T follicular helper cell (primary cell): ENCODE results near the gene CELF2.
"Not testable (repeated sequence)": the region's sequence is repeated elsewhere in the genome, so short reads cannot be mapped to it uniquely, and the experiment has no call there.

Experiments
- DNase-seq: peaks from one replicate; pipeline ENCODE4 v3.0.0-alpha.2; 2020; ENCODE audit warnings: low read depth
- total RNA-seq, 2 experiments: gene quantifications; one replicate each; lab custom pipeline; 2026; lab: John Stamatoyannopoulos, UW

The CELF2 gene
- 222 to 249 reads per million in 2 experiments for total RNA-seq

DNA sequence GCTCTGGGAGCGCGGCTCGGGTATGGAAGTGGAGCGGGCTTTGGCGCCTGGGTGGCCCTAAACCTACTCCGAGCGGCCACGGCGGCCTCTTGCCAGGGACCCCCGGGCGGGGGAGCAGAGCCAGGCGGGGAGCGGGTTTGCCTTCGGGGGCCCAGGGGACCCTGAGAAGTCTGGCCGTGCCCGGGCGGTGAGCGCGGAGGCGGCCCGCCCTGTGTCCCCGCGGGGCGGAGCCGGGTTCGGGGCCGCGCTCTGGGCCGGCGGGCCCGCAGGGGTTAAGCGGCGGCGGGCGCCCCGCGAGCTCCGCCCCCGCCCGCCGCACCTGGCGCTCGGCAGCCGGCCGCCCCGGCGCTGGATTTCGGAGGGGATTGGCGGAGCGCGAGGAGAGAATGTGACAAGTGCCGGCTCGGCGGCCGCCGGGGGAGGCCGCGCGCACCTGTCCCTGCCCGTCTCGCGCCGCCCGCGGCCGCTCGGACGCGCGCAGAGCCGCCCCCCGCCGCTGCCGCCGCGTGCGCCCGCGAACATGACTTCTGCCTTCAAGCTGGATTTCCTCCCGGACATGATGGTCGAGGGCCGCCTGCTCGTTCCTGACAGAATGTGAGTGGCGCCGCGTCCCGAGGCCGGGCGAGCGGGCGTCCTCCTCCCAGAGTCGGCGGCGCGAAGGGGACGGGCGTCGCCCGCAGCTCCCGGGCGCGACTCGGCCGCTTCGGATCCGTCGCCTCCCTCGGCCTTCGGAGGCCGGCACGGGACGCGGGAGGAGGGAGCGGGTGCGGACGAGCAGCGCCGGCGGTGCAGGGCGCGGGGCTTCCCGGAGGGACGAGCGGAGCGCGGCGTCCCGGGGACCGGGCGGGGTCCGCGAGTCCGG lies at the start of gene CELF2:
TSS of gene CELF2 (plus strand) at position 303 of the 862 bp plus-strand sequence. CDS start at position 521, 218 bp downstream.
- DNase-seq: peak; percentile 43

DNA sequence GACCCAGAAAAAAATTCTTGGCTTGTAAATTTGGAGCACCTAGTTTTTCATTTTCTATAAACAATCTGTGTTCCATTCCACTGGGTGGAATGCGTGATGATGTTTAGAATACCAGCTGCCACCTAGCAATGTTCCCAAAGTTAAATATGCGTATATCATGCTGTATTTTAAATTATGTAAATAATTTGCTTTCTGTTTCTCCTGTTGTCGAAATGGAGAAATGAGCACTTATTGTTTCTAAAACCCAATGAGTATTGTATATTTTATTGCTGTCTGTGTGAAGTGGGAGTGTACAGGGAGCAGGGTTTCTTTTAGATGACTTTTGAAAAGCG lies 49.4 kb upstream of the CELF2 start:
- no peak for DNase-seq

DNA sequence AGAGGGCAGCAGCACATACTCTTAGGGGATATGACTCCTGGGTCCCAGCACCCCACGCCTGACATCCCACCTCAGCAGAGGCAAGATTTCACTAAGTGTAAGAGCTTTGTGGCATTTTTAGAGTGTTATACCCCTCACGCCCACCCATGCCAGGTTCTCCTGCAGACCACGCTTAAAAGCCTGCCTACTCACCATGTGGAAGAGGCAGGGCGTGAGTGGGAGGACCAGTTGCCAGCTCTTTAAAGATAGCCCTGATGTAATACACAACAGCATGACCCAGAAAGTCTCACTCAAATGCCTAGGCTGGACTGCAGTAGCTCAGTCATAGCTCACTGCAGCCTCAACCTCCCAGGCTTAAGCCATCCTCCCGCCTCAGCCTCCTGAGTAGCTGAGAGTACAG lies 44.4 kb upstream of the CELF2 start:
- no peak for DNase-seq

- DNase-seq: no peak
Observed at GRCh38 chr10:10975647-10976046, 42.0 kb upstream of the CELF2 start.

DNA sequence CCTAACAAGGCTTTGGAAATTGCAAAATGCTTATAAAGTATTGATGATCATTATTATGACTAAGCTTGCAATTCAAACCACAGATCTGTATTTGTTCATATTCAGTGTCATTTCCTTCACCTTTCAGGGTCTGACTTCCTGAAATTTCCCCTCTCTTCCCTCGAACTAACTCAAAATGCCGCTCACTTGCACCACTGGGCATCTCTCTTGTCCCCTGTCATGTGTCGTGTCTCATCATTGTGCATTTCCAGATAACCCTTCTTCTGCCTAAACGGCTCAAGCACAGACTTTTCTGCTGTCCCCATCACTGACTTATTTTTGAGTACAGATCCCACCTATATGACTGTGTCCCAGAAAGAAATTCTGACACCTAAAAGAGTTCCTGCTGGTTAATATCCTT lies 41.0 kb upstream of the CELF2 start:
- no peak for DNase-seq

- no peak for DNase-seq
Observed at GRCh38 chr10:10977226-10977956, 40.3 kb upstream of the CELF2 start.

- no peak for DNase-seq
Observed at GRCh38 chr10:10977978-10978377, 39.7 kb upstream of the CELF2 start.

GRCh38 chr10:10985361-10985760 lies 32.3 kb upstream of the CELF2 start:
- DNase-seq: no peak

DNA sequence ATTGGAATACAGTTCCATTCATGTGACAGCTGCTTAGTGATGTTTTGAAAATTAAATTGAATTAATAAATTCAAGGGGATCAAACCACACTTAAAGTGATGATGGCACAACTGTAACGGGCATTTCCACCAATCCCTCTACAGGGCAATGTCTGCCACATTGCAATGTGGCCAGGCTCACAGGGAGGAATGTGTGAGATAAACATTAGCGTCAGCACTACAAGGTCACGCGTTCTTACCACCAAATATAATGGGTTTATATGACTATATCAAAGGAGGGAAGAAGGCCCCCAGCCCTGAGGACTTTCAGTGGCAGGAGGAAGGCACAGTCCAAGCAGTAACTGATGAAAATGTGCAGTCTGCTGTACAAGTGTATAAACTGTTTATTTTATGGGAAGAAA lies 31.1 kb upstream of the CELF2 start:
- no peak for DNase-seq

- no peak for DNase-seq
Observed at GRCh38 chr10:10987111-10987510, 30.6 kb upstream of the CELF2 start.

DNA sequence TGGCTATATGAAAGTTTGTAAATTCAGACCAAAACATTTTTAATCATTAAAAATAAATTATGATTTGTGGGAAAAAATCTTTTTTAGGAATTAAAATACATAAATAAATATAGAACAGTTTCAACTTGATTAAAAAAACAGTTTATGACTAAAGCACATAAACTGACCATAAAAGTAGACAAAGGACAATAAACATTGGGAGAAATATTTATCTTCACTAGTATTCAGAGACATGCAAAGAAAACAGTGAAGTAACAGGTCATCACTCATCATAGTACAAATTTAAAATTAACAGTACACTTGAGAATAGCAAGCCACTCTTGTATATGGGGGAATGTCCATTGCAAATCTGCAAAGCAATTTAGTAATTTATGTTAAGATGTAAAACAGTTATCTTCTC lies 28.0 kb upstream of the CELF2 start:
- no peak for DNase-seq

DNA sequence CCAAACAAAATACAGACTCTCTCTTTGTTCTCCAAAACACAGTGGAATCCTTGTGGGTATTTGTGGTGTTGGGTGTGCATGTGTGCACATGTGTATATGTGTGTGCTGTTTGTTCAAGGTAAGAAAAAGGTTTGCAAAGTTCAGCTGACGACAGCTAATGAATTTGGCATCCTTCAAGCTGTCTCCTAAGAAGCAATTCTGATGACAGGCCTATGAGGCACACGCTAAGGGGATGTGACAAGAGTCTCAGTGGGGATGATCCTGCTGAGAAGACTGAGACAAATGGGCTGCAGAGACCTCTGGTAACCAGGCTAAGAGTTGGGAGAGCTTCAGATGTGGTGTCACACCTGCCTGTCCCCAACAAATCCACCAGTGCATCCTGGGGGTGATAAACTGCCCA lies 26.5 kb upstream of the CELF2 start:
- DNase-seq: no peak

DNA sequence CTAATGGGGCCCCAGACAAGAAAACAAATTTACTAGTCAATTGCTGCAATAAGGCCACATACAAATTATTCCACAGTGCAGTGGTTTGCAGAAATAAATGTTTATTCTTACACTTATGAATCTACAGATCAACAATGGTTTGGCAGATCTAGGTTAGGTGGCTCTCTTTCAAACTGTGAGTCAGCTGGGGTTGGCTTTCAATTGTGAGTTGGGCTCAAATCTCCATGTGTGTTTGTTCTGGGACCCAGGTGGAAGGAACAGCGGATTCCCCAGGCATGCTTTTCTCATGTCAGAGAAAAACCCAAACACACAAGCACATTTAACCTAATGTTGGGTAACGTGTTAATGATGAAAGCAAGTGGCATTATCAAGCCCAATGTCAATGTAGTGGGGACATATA lies 25.6 kb upstream of the CELF2 start:
- DNase-seq: no peak

DNA sequence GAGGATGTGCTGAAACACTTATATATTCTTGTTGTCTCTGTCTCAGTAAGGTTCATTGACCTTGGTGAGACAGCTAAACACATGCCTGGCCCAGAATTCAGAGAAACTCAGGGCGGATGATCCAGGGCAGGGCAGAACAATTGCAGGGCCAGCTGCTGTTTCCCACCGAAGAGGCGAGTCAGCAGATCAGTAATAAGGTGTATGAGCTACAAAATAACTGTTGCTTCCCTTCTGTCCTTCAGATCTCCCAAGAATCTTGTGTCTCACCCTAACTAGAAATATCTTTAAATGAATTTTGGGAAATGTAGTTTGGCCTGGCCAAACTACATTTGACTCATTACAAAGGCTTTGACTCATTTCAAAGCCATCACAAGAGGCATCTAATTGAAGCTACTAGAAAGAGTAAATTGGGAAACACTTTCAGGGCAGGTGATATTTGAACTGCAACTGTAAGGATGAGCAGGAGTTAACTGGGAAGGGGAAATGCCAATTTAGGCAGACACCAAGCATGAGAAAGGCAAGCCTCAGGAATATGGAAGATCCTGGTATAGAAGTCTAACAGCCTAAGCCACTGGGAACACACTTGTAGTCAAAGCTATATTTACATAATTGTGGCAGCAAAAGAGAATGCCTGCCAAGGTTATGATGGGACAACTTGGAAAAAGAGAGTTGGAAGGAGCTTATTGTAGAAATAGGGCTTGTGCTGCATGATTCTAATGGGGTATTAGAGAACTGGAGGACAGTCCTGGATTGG lies 24.5 kb upstream of the CELF2 start:
- no peak for DNase-seq

GRCh38 chr10:10993785-10994184 lies 23.9 kb upstream of the CELF2 start:
- DNase-seq: no peak

DNA sequence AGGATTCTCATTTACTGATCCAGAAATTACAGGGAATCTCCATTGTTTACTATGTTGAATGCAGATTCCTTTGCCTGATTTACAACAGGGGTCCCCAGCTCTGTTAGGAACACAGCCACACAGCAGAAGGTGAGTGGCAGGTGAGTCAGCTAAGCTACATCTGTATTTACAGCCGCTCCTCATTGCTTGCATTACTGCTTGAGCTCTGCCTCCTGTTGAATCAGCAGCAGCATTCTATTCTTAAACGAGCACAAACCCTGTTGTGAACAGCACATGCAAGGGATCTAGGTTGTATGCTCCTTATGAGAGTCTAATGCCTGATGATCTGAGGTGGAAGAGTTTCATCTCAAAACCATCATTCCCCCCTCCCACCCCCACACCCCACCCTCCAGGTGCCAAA lies 23.3 kb upstream of the CELF2 start:
- no peak for DNase-seq

GRCh38 chr10:10995120-10995519 lies 22.6 kb upstream of the CELF2 start:
- no peak for DNase-seq

- DNase-seq: no peak
Observed at GRCh38 chr10:10996966-10997620, 20.6 kb upstream of the CELF2 start.

DNA sequence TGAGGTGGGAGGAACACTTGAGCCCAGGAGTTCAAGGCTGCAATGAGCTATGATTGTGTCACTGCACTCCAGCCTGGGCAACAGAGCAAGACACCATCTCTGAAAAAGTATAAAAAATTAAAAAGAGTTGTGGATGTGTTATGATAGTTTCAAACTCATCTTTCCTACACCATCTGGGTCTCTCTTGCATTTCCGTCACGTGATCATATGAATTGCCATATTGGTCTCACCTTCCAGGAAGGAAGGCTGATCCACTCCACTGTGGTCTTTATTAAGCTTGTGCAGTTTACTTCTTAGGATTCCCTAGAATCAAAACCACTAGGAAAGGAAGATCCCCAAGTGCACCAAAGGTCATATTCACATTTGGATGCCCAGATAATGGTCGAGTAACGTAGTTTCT lies 18.2 kb upstream of the CELF2 start:
- DNase-seq: not testable (repeated sequence)

DNA sequence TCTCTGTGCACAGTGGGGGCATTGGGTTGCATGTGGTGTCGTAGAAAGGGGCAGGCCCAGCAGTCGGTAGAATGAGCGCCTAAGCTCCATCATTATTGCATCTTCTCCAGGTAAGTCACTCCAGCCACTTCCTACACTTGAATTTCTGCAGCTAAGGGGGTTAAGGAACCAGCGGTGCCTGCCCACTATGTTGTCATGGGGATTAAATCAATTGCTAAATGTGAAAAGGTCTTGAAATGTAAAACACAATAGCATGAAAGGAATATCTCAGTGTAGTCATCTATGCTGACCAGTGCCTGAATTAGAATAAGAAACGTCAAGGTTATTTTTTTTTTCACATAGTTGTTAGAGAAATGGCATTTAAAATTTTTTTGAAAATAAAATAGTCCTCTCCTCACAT lies 15.2 kb upstream of the CELF2 start:
- DNase-seq: no peak

DNA sequence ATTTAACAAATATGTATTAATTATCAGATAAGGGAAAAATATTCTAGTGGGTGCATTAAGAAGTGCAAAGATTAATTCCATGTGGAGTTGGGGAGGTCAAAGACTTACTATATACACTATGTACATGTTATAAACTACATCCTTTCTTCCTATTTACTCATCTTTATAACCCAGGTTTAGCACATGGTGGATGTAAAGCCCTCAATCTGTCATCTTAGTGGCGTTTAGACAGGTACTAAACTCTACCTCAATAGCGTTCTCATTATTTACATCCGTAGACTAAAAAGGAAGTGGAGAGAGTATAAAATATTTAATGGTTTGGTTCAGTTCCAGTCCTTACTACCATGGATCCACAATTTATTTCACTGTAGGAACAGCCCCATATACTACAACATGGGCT lies 14.8 kb upstream of the CELF2 start:
- DNase-seq: no peak

DNA sequence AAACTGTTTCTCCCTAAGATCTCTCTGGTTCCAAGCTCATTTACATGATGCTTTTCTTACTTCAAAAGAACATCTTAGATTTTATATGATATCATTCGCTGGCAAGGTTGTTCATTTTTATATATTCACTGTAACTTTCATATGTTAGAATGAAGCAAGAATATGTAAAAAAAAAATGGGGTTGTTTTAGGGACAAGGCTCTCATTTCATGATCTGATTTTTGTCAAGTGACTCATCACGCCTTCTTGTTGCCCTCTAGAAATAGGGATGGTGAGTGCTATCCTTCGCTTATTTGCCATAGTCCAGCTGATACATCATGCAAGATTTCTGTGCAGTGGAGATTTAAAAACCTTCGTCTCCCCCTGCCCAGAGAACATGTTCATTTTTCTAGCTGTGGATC lies 14.0 kb upstream of the CELF2 start:
- no peak for DNase-seq
